Mucosa of rectum (tissue), 2 donors: ENCODE measurements around the gene CTSG.
"Not testable (repeated sequence)": the region's sequence is repeated elsewhere in the genome, so short reads cannot be mapped to it uniquely, and the experiment has no call there.

ENCODE experiments used
- H3K27ac ChIP-seq, 2 donors: one replicate each; pipeline ENCODE4 v1.7.0; 2013; ENCODE audit warnings: inconsistent platforms in 2 of 2, low read depth in 2 of 2, low read length in 2 of 2
- H3K27me3 ChIP-seq, 2 donors: one replicate each; pipeline ENCODE4 v1.7.0; 2013; ENCODE audit warnings: low read length in 2 of 2; ENCODE audit not compliant: control insufficient read depth in 2 of 2, insufficient read depth in 2 of 2
- H3K36me3 ChIP-seq, 2 donors: one replicate each; pipeline ENCODE4 v1.7.0; 2013; ENCODE audit warnings: low read length in 2 of 2; ENCODE audit not compliant: control insufficient read depth in 2 of 2, insufficient read depth in 2 of 2
- H3K4me1 ChIP-seq, 2 donors: one replicate each; pipeline ENCODE4 v1.7.0; 2013; ENCODE audit warnings: low read length in 2 of 2, mild to moderate bottlenecking in 1 of 2; ENCODE audit not compliant: control insufficient read depth in 2 of 2, insufficient read depth in 2 of 2
- H3K4me3 ChIP-seq, 2 donors: one replicate each; pipeline ENCODE4 v1.7.0; 2013; ENCODE audit warnings: low read length in 2 of 2
- H3K9ac ChIP-seq, 2 donors: one replicate each; pipeline ENCODE4 v1.7.0; 2013; ENCODE audit warnings: low read length in 2 of 2, low read depth in 1 of 2, mild to moderate bottlenecking in 1 of 2
- H3K9me3 ChIP-seq, 2 donors: one replicate each; pipeline ENCODE4 v1.7.0; 2013; ENCODE audit warnings: low read length in 2 of 2; ENCODE audit not compliant: control insufficient read depth in 2 of 2
- donor health status: healthy.
- donor health status: Normal muscosa, but diverticular disease.

Gene CTSG

DNA sequence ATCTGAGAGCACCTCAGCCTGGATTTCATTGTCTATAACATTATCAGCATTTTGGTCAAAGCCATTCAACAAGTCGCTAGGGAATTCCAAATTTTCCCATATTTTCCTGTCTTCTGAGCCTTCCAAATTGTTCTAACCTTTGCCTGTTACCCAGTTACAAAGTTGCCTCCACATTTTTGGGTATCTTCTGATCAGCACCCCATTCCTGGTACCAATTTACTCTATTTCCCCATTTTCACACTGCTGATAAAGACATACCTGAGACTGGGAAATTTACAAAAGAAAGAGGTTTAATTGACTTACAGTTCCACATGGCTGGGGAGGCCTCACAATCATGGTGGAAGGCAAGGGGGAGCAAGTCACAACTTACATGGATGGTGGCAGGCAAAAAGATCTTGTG lies 27.0 kb downstream of the CTSG start:
- not testable (repeated sequence) for H3K4me1 ChIP-seq, H3K4me3 ChIP-seq, H3K36me3 ChIP-seq, H3K9me3 ChIP-seq, H3K27ac ChIP-seq, H3K9ac ChIP-seq, H3K27me3 ChIP-seq

DNA sequence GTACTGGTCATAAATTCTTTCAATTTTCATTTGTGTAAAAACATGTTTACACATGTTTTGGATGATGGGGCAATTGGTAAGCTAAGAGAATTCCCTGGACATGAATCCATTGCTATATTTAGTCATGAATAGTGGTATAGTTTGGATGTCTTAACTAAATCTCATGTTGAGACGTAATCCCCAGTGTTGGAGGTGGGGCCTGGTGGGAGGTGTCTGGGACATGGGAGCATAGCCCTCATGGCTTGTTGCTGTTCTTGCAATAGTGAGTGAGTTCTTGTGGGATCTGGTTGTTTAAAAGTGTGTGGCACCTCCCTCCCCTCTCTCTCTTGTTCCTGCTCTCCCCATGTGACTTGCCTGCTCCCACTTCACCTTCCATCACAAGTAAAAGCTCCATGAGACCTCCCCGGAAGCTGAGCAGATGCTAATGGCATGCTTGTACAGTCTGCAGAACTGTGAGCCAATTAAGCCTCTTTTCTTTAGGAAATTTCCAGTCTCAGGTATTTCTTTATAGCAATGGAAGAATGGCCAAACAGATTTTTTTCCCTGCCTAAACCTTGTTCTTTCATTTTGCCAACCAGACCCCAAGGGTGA lies 33.6 kb downstream of the CTSG start:
- H3K27ac ChIP-seq, result no peak overlapping the region
- no peak overlapping the region for H3K4me3 ChIP-seq
- no peak overlapping the region for H3K9ac ChIP-seq
- H3K27me3 ChIP-seq, result no peaks in the 10 kb centered on the region
- H3K36me3 ChIP-seq, result no peaks in the 10 kb centered on the region
- H3K9me3 ChIP-seq, result no peaks in the 10 kb centered on the region
- H3K4me1 ChIP-seq, result no peaks in the 10 kb centered on the region

DNA sequence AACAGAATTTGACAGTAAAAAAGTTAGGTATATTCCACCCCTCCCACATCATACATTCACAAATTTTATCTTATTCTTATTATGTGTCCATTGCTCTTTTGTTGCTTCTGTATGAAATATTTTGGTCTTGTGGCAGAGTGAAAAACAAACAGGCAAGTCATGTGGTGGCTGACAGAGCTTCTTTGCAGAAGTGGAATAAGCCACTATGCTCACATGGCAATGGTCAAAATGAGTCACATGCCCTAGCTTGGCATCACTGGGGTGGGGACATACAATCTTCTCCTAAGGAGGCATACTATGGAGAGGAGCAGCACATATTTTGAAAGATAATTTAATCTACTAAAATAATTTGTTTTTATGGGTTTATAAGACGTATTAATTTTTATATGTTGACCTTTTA lies 40.3 kb downstream of the CTSG start:
- no peaks in the 10 kb centered on the region for H3K27me3 ChIP-seq
- no peaks in the 10 kb centered on the region for H3K36me3 ChIP-seq
- no peak overlapping the region for H3K4me3 ChIP-seq
- no peak overlapping the region for H3K27ac ChIP-seq
- no peaks in the 10 kb centered on the region for H3K9me3 ChIP-seq
- H3K9ac ChIP-seq, result no peak overlapping the region
- no peaks in the 10 kb centered on the region for H3K4me1 ChIP-seq

GRCh38 chr14:24534286-24534685 lies 41.8 kb downstream of the CTSG start:
- Histone ChIP-seq H3K9ac (no peak overlapping the region), H3K27ac (no peak overlapping the region), H3K4me1 (no peaks in the 10 kb centered on the region), H3K27me3 (no peaks in the 10 kb centered on the region), H3K4me3 (no peak overlapping the region), H3K36me3 (no peaks in the 10 kb centered on the region), H3K9me3 (no peaks in the 10 kb centered on the region)

DNA sequence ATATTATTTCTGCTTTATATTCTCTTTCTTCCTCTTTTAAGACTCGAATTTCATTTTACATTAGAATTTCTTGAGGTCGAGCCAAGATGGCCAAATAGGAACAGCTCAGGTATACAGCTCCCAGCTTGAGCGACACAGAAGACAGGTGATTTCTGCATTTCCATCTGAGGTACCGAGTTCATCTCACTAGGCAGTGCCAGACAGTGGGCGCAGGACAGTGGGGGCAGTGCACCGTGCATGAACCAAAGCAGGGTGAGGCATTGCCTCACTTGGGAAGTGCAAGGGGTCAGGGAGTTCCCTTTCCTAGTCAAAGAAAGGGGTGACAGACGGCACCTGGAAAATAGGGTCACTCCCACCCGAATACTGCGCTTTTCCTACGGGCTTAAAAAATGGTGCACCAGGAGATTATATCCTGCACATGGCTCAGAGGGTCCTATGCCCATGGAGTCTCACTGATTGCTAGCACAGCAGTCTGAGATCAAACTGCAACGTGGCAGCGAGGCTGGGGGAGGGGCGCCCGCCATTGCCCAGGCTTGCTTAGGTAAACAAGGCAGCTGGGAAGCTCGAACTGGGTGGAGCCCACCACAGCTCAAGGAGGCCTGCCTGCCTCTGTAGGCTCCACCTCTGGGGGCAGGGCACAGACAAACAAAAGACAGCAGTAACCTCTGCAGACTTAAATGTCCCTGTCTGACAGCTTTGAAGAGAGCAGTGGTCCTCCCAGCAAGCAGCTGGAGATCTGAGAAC lies 50.0 kb downstream of the CTSG start:
- H3K9me3 ChIP-seq, H3K4me3 ChIP-seq, H3K27me3 ChIP-seq, H3K27ac ChIP-seq, H3K36me3 ChIP-seq, H3K9ac ChIP-seq, H3K4me1 ChIP-seq: not testable (repeated sequence)
